NCI-H2196 (cell line): Measurements from ENCODE around the gene PLA2G1B.

Experiments
- DNase-seq: peaks from one replicate; lab custom pipeline; 2025; ENCODE audit not compliant: unreplicated experiment; lab: John Stamatoyannopoulos, UW

The PLA2G1B gene

GRCh38 chr12:120328228-120328627 lies 649 bp upstream of the PLA2G1B start:
- no peak for DNase-seq

GRCh38 chr12:120324841-120325417 lies 2.6 kb downstream of the PLA2G1B start:
- DNase-seq: no peak

DNA sequence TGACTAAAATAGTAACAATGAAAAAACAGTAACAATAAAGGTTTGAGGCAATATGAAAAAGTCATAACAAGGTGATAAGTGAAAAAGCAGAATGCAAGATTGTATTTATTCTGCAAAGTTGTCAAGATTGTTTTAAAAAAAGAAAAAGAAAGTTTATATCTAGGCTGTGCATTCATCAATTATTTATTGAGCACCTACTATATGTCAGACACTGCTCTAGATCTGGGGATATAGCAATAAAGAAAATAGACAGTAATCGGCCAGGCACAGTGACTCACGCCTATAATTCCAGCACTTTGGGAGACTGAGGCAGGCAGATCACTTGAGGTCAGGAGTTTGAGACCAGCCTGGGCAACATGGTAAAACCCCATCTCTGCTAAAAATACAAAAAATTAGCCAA lies 3.8 kb downstream of the PLA2G1B start:
- no peak for DNase-seq

DNA sequence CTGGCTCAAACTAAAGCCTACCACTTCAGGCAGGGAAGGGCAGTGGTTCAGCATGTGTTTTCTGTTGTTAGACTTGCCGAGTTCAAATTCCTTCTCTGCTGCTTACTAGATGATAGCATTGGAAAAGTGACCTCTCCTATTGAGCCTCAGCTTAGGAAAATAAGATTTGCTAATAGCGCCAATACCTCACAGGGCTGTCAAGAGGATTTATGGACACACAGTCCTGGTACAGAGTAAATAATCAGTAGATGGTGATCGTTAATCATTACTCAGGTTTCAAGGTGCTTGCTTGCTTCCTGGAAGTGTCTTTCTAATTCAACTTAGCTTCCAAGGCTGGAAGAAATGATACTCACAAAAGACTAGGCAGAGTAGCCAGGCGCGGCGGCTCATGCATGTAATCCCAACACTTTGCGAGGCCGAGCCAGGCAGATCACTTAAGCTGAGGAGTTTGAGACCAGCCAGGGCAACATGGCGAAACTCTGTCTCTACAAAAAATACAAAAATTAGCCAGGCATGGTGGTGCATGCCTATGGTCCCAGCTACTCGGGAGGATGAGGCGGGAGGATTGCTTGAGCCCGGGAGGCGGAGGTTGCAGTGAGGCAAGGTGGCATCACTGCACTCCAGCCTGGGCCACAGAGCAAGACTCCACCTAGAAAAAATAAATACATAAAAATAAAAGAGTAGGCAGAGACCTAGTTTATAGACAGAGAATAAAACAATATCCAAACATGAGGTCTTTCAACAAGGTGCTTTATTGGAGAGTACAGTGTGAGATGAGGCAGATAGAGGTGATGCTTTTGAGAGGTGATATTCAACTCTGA lies 6.0 kb downstream of the PLA2G1B start:
- DNase-seq: no peak

DNA sequence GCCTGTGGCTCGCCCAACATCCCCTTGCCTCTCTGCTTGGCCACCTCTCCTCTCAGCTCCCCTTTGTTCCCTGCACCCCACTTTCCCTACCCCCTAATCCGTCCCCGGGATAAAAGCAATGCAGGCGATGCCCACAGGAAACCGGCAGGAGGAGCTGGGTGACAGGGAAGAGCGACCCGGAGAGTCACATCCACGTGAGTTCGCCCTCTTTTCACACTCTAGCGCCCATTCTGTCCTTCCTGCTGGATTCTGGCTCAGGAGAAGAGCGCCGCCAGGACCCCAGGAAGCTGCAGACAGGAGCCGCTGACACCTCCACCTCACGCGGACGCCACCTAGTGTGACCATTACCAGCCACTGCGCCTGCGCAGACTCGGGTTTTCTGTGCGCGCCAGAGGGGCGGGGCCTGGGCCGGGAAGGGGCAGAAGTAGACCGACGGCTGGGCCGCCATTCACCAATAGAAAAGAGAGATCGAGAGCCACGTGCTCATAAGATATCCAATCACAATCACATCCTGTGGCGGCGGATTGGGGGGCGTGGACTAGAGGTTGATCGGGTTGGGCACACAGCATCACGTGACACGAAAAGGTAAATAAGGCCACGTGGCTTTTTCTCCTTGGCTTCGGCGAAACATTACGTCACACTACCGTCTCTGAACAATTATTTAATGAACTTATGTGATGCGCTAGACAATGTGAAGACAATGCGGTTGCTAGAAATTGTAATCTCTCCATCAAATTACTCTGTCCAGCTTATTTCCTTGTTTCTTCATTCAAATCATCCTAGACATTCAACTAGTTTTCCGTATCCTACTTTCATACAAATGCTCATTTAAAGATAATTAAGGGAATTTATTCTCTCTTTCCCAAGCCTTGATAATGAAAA lies 10.1 kb downstream of the PLA2G1B start:
- peak; percentile 99 for DNase-seq

GRCh38 chr12:120316798-120317223 lies 10.8 kb downstream of the PLA2G1B start:
- no peak for DNase-seq

- DNase-seq: no peak
These were observed 13.4 kb downstream of the PLA2G1B start for GRCh38 chr12:120314220-120314619.

- peak; percentile 93 for DNase-seq
These were observed 25.4 kb downstream of the PLA2G1B start, which contains the start of gene SIRT4 for GRCh38 chr12:120301962-120302815. Gene SIRT4, plus strand, starts transcription at chr12:120302321. Its CDS starts 1,241 bp downstream, at chr12:120303562.

DNA sequence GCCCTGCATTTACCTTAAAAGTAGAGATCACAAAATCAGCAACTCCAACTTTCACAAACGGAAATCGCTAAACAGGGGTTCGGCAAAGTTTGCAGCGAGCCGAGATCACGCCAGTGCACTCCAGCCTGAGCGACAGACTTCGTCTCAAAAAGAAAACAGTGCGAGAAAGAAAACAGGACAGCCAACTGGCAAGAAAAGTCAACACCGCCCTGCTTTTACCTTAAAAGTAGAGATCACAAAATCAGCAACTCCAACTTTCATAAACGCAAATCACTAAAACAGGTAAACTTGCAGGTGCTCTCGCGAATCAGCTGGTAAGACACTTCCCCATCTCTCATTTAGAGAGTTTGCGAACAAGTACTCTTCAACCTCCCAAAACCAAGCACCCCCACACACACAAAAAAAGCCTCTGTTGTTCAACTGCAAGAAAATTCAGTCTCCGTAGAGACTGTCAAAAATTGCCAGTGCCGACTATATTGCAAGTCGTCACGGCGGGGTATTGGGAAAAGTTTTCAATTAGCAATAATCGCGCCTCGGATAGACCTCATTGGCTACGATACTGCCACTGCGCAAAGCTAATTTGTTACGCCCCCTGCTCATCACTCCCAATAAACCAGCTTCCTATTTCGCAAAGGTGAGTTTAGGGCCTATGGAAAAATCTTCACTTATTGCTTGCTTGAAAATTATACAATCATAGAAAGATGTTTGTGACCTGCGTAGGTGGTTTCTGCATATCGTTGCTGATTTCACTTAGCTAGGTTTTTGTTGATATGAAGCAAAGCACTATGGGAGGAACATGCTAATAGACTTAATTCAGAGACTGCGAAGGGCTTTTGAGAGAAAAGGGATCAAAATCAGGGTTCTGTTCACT lies 34.7 kb downstream of the PLA2G1B start, which contains the start of gene RNU4-1:
RNU4-1 (minus strand) TSS at position 577 of the 871 bp plus-strand sequence.
- peak; percentile 75 for DNase-seq

DNA sequence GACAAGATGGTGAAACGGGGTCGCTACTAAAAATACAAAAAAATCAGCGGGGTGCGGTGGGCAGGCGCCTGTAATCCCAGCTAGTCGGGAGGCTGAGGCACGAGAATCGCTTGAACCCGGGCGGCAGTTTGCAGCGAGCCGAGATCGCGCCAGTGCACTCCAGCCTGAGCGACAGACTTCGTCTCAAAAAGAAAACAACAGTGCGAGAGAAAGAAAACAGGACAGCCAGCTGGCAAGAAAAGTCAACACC lies 35.2 kb downstream of the PLA2G1B start:
- DNase-seq: no peak

GRCh38 chr12:120290609-120291305 lies 36.8 kb downstream of the PLA2G1B start:
- DNase-seq: no peak

DNA sequence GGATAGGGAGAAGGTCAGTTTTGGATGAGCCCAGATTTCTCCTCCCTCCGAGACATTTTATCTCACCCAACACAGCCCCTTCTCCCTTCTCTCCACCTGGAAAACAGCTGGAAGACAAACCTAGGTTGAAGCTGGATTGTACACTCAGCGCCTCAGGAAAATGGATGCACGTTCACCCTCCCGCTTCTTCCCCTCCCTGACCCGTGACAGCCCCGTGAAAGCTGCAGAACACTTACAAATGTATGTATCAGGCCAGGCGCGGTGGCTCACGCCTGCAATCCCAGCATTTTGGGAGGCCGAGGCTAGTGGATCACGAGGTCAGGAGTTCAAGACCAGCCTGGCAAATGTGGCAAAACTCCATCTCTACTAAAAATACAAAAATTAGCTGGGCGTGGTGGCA lies 40.1 kb downstream of the PLA2G1B start:
- no peak for DNase-seq

- DNase-seq: no peak
These were observed 40.6 kb downstream of the PLA2G1B start for GRCh38 chr12:120286768-120287490.

- DNase-seq: no peak
These were observed 43.2 kb downstream of the PLA2G1B start for GRCh38 chr12:120284381-120284780.

- DNase-seq: no peak
These were observed 44.3 kb downstream of the PLA2G1B start for GRCh38 chr12:120283318-120283717.

DNA sequence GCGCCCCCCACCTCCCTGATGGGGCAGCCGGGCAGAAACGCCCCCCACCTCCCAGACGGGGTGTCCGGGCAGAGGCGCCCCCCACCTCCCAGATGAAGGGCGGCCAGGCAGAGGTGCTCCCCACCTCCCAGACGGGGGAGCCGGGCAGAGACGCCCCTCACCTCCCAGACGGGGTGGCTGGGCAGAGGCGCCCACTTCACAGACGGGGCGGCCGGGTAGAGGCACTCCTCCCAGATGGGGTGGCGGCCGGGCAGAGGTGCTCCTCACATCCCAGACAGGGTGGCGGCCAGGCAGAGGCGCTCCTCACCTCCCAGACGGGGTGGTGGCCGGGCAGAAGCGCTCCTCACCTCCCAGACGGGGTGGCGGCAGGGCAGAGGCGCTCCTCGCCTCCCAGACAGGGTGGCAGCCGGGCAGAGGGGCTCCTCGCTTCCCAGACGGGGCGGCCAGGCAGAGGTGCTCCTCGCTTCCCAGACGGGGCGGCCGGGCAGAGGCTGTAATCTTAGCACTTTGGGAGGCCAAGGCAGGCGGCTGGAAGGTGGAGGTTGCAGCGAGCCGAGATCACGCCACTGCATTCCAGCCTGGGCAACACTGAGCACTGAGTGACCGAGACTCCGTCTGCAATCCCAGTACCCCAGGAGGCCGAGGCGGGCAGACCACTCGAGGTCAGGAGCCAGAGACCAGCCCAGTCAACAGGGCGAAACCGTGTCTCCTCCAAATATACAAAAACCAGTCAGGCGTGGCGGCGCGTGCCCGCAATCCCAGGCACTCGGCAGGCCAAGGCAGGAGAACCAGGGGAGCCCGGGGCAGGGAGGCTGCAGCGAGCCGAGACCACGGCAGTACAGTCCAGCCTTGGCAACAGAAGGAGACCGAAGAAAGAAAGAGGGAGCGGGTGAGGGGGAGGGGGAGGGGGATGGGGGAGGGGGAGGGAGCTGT lies 49.2 kb downstream of the PLA2G1B start:
- no peak for DNase-seq

GRCh38 chr12:120276734-120277133 lies 50.8 kb downstream of the PLA2G1B start:
- no peak for DNase-seq
